BLaER1 (cell line): ENCODE results near the gene SPN.
A peak's percentile ranks its signal among the peaks of the same experiment; 100 is the strongest.
"Not testable (repeated sequence)": the region's sequence is repeated elsewhere in the genome, so short reads cannot be mapped to it uniquely, and the experiment has no call there.

Experiments used
- H3K27ac ChIP-seq: shearing (Covaris generic); formaldehyde crosslinking; 2 replicates; pipeline ENCODE4 v1.8.1; 2022
- H3K27me3 ChIP-seq: shearing (Covaris generic); formaldehyde crosslinking; 2 replicates; pipeline ENCODE4 v1.8.1; 2022
- H3K36me3 ChIP-seq: shearing (Covaris generic); formaldehyde crosslinking; 2 replicates; pipeline ENCODE4 v1.8.1; 2022
- H3K4me1 ChIP-seq: shearing (Covaris generic); formaldehyde crosslinking; 2 replicates; pipeline ENCODE4 v1.8.1; 2022
- H3K4me2 ChIP-seq: shearing (Covaris generic); formaldehyde crosslinking; 2 replicates; pipeline ENCODE4 v1.8.1; 2022
- H3K4me3 ChIP-seq: shearing (Covaris generic); formaldehyde crosslinking; 2 replicates; pipeline ENCODE4 v1.8.1; 2022
- H3K9ac ChIP-seq: shearing (Covaris generic); formaldehyde crosslinking; 2 replicates; pipeline ENCODE4 v1.8.1; 2022
- H3K9me3 ChIP-seq: shearing (Covaris generic); formaldehyde crosslinking; 2 replicates; pipeline ENCODE4 v1.8.1; 2022
- H4K20me1 ChIP-seq: shearing (Covaris generic); formaldehyde crosslinking; 2 replicates; pipeline ENCODE4 v1.8.1; 2022
- Cebpa-rat ChIP-seq: shearing (Covaris generic); IDR thresholded peaks from 2 replicates; pipeline ENCODE4 v1.8.1; 2022

The SPN gene

GRCh38 chr16:29702269-29702668 lies 39.2 kb downstream of the SPN start:
- peak overlapping the region; percentile 84 for H3K27ac ChIP-seq
- no peak for TF ChIP-seq Cebpa-rat
- peaks cover 79% of the 10 kb centered on the region for H3K4me1 ChIP-seq
- H3K36me3 ChIP-seq = peaks cover 26% of the 10 kb centered on the region
- H3K9ac ChIP-seq = peak overlapping the region; percentile 70
- peak overlapping the region; percentile 90 for H3K4me2 ChIP-seq
- H4K20me1 ChIP-seq = no peaks in the 10 kb centered on the region
- H3K4me3 ChIP-seq = peak overlapping the region; percentile 49
- H3K9me3 ChIP-seq = peaks cover 35% of the 10 kb centered on the region
- H3K27me3 ChIP-seq = no peaks in the 10 kb centered on the region

GRCh38 chr16:29705030-29705429 lies 42.0 kb downstream of the SPN start:
- Histone ChIP-seq H3K27ac (peak overlapping the region; percentile 55; the same call in 1 of the 2 replicates), H3K4me2 (peak overlapping the region; percentile 90), H3K9me3 (peaks cover 20% of the 10 kb centered on the region), H3K4me1 (peaks cover 92% of the 10 kb centered on the region), H3K27me3 (no peaks in the 10 kb centered on the region), H3K4me3 (no peak overlapping the region), H3K36me3 (no peaks in the 10 kb centered on the region), H4K20me1 (no peaks in the 10 kb centered on the region), H3K9ac (no peak overlapping the region)
- no peak for TF ChIP-seq Cebpa-rat

DNA sequence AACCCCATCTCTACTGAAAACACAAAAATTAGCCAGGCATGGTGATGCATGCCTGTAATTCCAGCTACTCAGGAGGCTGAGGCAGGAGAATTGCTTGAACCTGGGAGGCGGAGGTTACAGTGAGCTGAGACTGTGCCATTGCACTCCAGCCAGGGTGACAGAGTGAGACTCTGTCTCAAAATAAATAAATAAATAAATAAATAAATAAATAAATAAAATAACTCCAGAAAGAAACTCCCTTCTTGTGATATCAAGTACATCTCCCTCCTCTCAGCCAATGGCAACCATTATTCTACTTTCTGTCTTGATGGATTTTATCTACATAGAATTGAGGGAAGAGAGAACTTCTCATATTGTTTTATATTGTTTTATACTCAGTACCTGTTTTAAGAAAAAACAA lies 44.1 kb downstream of the SPN start:
- not testable (repeated sequence) for H4K20me1 ChIP-seq, H3K27me3 ChIP-seq, H3K4me3 ChIP-seq, H3K36me3 ChIP-seq, H3K9ac ChIP-seq
- peaks cover 97% of the 10 kb centered on the region for H3K4me1 ChIP-seq
- H3K4me2 ChIP-seq = peak overlapping the region; percentile 51
- H3K9me3 ChIP-seq = peaks cover 12% of the 10 kb centered on the region; the same call in 1 of the 2 replicates
- peak overlapping the region; percentile 13; the same call in 1 of the 2 replicates for H3K27ac ChIP-seq

GRCh38 chr16:29708917-29709600 lies 46.0 kb downstream of the SPN start:
- no peak overlapping the region for H3K4me3 ChIP-seq
- no peaks in the 10 kb centered on the region for H4K20me1 ChIP-seq
- H3K36me3 ChIP-seq = no peaks in the 10 kb centered on the region
- peaks cover 78% of the 10 kb centered on the region for H3K4me1 ChIP-seq
- peaks cover 12% of the 10 kb centered on the region; the same call in 1 of the 2 replicates for H3K9me3 ChIP-seq
- H3K9ac ChIP-seq = no peak overlapping the region
- no peak overlapping the region for H3K27ac ChIP-seq
- no peak for TF ChIP-seq Cebpa-rat
- H3K27me3 ChIP-seq = no peaks in the 10 kb centered on the region
- H3K4me2 ChIP-seq = peak overlapping the region; percentile 34; the same call in 1 of the 2 replicates

DNA sequence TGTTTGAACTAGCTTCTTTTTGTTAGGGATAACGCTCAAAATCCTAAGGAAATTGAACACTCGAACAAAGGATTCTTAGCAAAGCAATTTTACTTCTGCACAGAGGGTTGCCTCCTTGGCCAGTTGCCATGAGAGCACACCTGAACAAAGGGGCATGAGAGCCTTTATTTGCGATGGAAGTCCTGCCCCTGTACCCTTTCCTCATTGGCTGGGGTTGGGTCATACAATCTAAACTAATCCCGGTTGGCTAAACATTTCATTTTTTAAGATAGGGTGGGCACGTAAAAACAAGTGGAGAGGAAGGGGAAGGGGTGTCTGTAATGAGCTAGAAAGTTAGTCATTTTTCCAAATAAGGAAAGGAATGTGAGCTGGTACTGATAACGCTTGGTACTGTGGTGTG lies 46.6 kb downstream of the SPN start:
- not testable (repeated sequence) for H3K9ac ChIP-seq, H3K27me3 ChIP-seq, H3K36me3 ChIP-seq, H3K4me3 ChIP-seq, H4K20me1 ChIP-seq, H3K27ac ChIP-seq
- Histone ChIP-seq H3K9me3 (peaks cover 12% of the 10 kb centered on the region; the same call in 1 of the 2 replicates), H3K4me2 (peak overlapping the region; percentile 53; the same call in 1 of the 2 replicates), H3K4me1 (peaks cover 72% of the 10 kb centered on the region)

DNA sequence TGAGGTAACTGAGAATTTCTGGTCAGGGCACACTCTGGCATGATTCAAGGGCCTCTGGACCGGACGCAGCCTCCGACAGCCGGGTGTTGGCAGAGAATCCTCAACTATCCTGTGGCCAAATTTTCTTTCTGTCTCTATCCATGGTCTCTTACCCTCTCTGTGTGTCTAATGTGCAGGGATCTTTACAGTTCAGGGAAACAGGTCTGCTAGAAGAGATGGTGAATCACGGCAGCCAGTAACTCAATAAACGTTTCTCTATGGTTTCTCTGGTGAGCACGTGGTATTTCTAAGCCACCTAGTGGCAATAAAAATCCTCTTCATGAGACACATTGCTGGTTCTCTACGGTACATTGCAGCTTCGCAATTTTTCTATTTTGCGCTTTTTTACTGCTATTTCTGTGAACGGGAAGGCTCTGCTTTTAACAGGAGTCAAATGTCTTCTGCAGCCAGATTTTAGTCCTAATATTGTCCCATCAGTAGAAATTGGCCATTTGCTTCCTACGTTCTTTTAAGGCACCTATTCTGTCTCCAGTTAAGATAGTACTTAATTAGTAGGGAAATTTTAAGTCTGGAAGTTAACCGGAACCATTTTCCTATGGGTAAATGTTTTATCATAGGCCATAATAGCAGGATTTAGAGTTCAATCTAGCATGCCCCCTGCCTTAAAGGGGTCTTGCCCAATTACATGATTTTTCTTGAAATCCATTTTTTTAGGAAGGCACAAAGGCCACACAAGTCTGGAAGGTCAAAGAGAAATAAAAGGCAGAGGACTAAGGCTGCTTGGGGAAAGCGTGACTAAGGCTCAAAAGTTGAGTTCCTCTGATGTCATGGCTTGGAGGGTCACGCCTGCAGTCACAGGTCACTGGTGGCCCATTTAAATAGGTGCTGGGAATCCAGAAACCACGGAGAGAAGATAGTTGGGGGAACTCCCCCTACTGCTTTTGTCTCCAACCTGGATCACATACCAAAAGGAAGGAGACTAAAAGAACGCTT lies 47.5 kb downstream of the SPN start:
- no peaks in the 10 kb centered on the region for H3K27me3 ChIP-seq
- no peak overlapping the region for H3K27ac ChIP-seq
- H3K9ac ChIP-seq = no peak overlapping the region; the same call in 1 of the 2 replicates
- H4K20me1 ChIP-seq = no peaks in the 10 kb centered on the region
- H3K36me3 ChIP-seq = no peaks in the 10 kb centered on the region
- H3K4me3 ChIP-seq = no peak overlapping the region
- peaks cover 12% of the 10 kb centered on the region; the same call in 1 of the 2 replicates for H3K9me3 ChIP-seq
- no peak for TF ChIP-seq Cebpa-rat
- H3K4me2 ChIP-seq = peak overlapping the region; percentile 53
- H3K4me1 ChIP-seq = peaks cover 64% of the 10 kb centered on the region

GRCh38 chr16:29712809-29713208 lies 49.8 kb downstream of the SPN start:
- H3K36me3 ChIP-seq = no peaks in the 10 kb centered on the region
- H4K20me1 ChIP-seq = no peaks in the 10 kb centered on the region
- no peak overlapping the region for H3K4me2 ChIP-seq
- H3K27ac ChIP-seq = no peak overlapping the region
- no peak overlapping the region for H3K4me3 ChIP-seq
- no peak overlapping the region for H3K9ac ChIP-seq
- TF ChIP-seq Cebpa-rat = no peak
- H3K9me3 ChIP-seq = peaks cover 12% of the 10 kb centered on the region; the same call in 1 of the 2 replicates
- peaks cover 41% of the 10 kb centered on the region for H3K4me1 ChIP-seq
- H3K27me3 ChIP-seq = no peaks in the 10 kb centered on the region

DNA sequence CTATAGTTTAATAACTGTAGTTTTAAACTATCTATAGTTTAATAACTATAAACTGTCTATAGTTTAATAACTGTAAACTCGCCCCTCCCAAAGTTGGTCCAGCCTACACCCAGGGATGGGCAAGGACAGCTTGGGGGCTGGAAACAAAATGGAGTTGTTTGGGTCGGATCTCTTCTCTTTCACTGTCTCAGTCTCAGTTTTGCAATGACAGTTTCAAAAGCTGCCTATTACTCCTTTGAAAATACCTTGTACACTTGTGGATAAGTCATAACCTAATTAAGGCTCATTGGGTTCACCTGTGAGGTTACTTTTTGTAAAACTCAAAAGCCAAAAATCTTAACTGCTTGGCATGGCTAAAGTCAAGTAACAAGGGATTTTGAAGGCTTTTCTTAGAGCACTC lies 51.3 kb downstream of the SPN start:
- Histone ChIP-seq H4K20me1 (no peaks in the 10 kb centered on the region), H3K4me2 (no peak overlapping the region), H3K27ac (no peak overlapping the region), H3K4me3 (no peak overlapping the region), H3K27me3 (no peaks in the 10 kb centered on the region), H3K9ac (no peak overlapping the region), H3K9me3 (0 out of 2 replicates have a peak, but pooled peaks cover 4% of the 10 kb centered on the region), H3K4me1 (peaks cover 34% of the 10 kb centered on the region), H3K36me3 (no peaks in the 10 kb centered on the region)
- TF ChIP-seq Cebpa-rat = no peak

DNA sequence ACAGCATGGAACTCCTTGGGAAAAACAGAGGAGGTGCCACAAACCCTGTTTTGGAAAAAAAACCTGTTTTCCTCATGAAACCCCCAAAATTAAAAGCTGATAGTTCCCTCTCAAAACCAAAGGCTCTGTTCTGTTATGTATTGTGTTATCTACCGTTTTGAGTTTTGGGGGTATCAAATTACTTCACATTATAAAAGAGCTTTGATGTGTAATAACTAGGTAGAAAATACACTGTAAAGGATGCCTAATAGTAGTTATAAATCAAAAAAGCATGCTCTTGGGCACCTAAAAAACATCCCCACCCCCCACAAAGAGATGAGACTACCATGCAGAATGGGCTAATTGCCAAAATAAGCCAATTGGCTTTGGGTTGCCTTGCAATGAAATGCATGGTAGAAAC lies 51.9 kb downstream of the SPN start:
- Histone ChIP-seq H3K9ac (no peak overlapping the region), H3K36me3 (no peaks in the 10 kb centered on the region), H3K4me3 (no peak overlapping the region), H3K4me1 (peaks cover 33% of the 10 kb centered on the region), H3K27ac (no peak overlapping the region), H3K4me2 (no peak overlapping the region), H3K27me3 (no peaks in the 10 kb centered on the region), H3K9me3 (no peaks in the 10 kb centered on the region), H4K20me1 (no peaks in the 10 kb centered on the region)
- no peak for TF ChIP-seq Cebpa-rat

DNA sequence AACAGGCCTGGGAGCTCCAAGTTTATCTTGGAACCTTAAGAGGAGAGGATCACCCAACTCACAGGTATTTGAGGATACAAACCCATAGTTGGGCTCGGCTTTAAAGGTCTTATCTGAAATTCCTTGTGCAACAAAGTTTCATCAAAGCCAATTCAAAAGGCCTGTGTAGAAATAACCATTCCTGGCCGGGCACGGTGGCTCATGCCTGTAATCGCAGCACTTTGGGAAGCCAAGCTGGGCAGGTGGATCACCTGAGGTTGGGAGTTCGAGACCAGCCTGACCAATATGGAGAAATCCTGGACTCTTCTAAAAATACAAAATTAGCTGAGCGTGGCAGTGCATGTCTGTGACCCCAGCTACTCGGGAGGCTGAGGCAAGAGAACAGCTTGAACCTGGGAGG lies 54.1 kb downstream of the SPN start:
- Histone ChIP-seq H3K4me2 (no peak overlapping the region), H3K4me3 (no peak overlapping the region), H3K9ac (no peak overlapping the region), H3K36me3 (no peaks in the 10 kb centered on the region), H4K20me1 (no peaks in the 10 kb centered on the region), H3K9me3 (no peaks in the 10 kb centered on the region), H3K27me3 (no peaks in the 10 kb centered on the region), H3K27ac (no peak overlapping the region), H3K4me1 (peaks cover 31% of the 10 kb centered on the region)
- no peak for TF ChIP-seq Cebpa-rat
